Measurements from ENCODE around the gene STAM.

The STAM gene

DNA sequence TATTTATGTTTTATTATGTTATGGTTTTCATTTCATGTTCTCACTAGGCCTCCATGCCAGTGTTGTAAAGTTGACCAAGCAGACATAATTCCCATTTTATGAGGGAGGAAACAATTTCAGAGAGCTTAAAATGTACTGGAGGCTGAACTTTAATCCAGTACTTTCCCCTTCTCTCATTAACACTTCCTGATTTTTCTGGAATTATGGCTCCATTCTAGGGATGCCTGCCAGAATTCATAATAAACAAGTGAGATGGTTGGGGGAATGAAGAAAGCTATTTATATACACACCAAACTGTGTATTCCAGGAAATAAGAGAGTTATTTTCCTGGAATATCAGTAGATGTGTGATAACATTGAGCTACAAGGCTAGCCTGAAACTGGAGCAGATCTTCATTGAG, 114.9 kb downstream of the STAM start:
- no peak for TF ChIP-seq CTCF (IDR thresholded peaks at IDR 0.05; ENCODE audit: borderline replicate concordance, insufficient read depth, low read depth, low read length)
- H3K4me3 ChIP-seq (ENCODE audit: low read depth, low read length), result no peak overlapping the region

DNA sequence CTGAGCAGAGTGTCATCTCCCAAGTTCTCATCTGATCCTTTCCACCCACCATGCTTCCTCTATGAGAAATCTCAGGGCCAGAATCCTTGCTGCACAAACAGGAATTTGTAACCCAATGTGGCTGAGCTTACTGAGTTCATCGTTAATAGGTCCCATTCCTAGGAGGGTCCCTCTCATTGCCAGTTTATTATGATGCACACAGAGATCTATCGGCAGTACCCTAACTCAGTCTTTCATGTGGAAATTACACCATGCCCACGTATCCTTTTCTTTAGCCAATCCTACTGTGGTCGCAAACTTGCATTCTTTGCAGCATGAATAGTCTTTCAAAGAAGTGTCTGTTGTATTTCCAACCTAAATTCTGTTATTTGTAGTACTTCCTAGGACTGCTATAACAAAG, 120.2 kb downstream of the STAM start:
- no peak overlapping the region for H3K4me3 ChIP-seq (ENCODE audit: low read depth, low read length)
- TF ChIP-seq CTCF (IDR thresholded peaks at IDR 0.05; ENCODE audit: borderline replicate concordance, insufficient read depth, low read depth, low read length), result no peak

DNA sequence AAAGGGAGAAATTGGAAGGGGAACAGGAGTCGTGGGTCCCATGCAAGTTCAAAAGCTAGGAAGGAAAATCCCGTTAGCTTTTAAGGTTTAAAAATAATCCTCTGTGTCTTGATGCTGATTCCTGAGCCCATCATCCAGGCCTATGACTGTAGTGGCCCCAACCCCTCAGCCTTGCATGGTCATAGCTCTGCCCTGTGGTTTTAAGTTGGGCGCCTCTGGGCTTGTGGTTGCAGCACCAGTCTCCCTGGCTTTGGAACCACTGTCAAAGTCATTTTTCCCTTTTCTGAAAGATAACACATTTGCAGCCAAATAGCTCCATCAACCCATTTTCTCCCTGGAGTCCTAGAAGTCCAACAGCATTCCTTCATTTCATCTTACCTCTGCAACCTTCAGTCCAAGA, 121.7 kb downstream of the STAM start:
- no peak overlapping the region for H3K4me3 ChIP-seq (ENCODE audit: low read depth, low read length)
- TF ChIP-seq CTCF (IDR thresholded peaks at IDR 0.05; ENCODE audit: borderline replicate concordance, insufficient read depth, low read depth, low read length), result no peak
